Liver (tissue), 9 donors: ENCODE data around the gene MEGF10. TPM values are rescaled to one million over a fixed set of nuclear protein-coding genes. Genes with fewer than 3 reads are reported as not detected.

Experiments
- DNase-seq: peaks from one replicate; pipeline ENCODE4 v3.0.0-alpha.2; 2017; ENCODE audit warnings: low spot score
- H3K27ac ChIP-seq, 2 donors: one replicate each; pipeline ENCODE4 v1.7.0; 2013; ENCODE audit warnings: inconsistent platforms in 2 of 2, low read length in 2 of 2, control low read depth in 1 of 2, low read depth in 1 of 2, mild to moderate bottlenecking in 1 of 2
- H3K27me3 ChIP-seq, 4 donors: one replicate each; pipeline versions ENCODE4 v1.6.1 to v1.7.0; 2013; ENCODE audit warnings: low read length in 3 of 4, inconsistent platforms in 1 of 4, mild to moderate bottlenecking in 1 of 4, moderate library complexity in 1 of 4; ENCODE audit not compliant: control insufficient read depth in 4 of 4, insufficient read depth in 4 of 4
- H3K36me3 ChIP-seq, 4 donors: one replicate each; pipeline versions ENCODE4 v1.6.1 to v1.7.0; 2013; ENCODE audit warnings: low read length in 3 of 4, mild to moderate bottlenecking in 3 of 4, low read depth in 1 of 4, moderate library complexity in 1 of 4; ENCODE audit not compliant: control insufficient read depth in 4 of 4, insufficient read depth in 3 of 4
- H3K4me1 ChIP-seq, 4 donors: one replicate each; pipeline versions ENCODE4 v1.6.1 to v1.7.0; 2013; ENCODE audit warnings: low read length in 3 of 4, mild to moderate bottlenecking in 3 of 4, moderate library complexity in 1 of 4; ENCODE audit not compliant: control insufficient read depth in 4 of 4, insufficient read depth in 4 of 4
- H3K4me3 ChIP-seq, 3 donors: one replicate each; pipeline versions ENCODE4 v1.6.1 to v1.7.0; 2013; ENCODE audit warnings: low read length in 3 of 3, control low read depth in 1 of 3, low read depth in 1 of 3, mild to moderate bottlenecking in 1 of 3
- H3K9ac ChIP-seq, 2 donors: one replicate each; pipeline ENCODE4 v1.7.0; 2013; ENCODE audit warnings: low read length in 2 of 2, mild to moderate bottlenecking in 2 of 2, moderate library complexity in 2 of 2, control low read depth in 1 of 2, low read depth in 1 of 2
- H3K9me3 ChIP-seq, 4 donors: one replicate each; pipeline versions ENCODE4 v1.6.1 to v1.7.0; 2013; ENCODE audit warnings: low read length in 3 of 4; ENCODE audit not compliant: control insufficient read depth in 4 of 4
- ATF3 ChIP-seq: IDR thresholded peaks from 2 replicates; pipeline ENCODE4 v1.6.1; 2016; ENCODE audit warnings: antibody characterized with exemption
- EGR1 ChIP-seq, 2 donors: IDR thresholded peaks; 2 replicates each; pipeline ENCODE4 v1.6.1; 2016 to 2018; ENCODE audit warnings: antibody characterized with exemption in 2 of 2, low read depth in 2 of 2
- FOXA1 ChIP-seq: IDR thresholded peaks from 2 replicates; pipeline ENCODE4 v1.6.1; 2016; ENCODE audit warnings: antibody characterized with exemption
- FOXA2 ChIP-seq: IDR thresholded peaks from 2 replicates; pipeline ENCODE4 v1.6.1; 2016; ENCODE audit warnings: antibody characterized with exemption
- GABPA ChIP-seq, 2 donors: IDR thresholded peaks in 1 of 2; conservative IDR thresholded peaks in 1 of 2; 2 replicates each; pipeline ENCODE4 v1.6.1; 2016; ENCODE audit warnings: antibody characterized with exemption in 2 of 2, mild to moderate bottlenecking in 1 of 2, moderate library complexity in 1 of 2
- HNF4A ChIP-seq, 2 donors: conservative IDR thresholded peaks; 2 replicates each; pipeline ENCODE4 v1.6.1; 2016; ENCODE audit warnings: antibody characterized with exemption in 2 of 2, mild to moderate bottlenecking in 2 of 2
- HNF4G ChIP-seq: IDR thresholded peaks from 2 replicates; pipeline ENCODE4 v1.6.1; 2016; ENCODE audit warnings: antibody characterized with exemption
- JUND ChIP-seq, 2 donors: IDR thresholded peaks; 2 replicates each; pipeline ENCODE4 v1.6.1; 2016; ENCODE audit warnings: antibody characterized with exemption in 2 of 2
- MAX ChIP-seq: IDR thresholded peaks from 2 replicates; pipeline ENCODE4 v1.6.1; 2016; ENCODE audit warnings: antibody characterized with exemption
- NR2F2 ChIP-seq: IDR thresholded peaks from 2 replicates; pipeline ENCODE4 v1.6.1; 2016; ENCODE audit warnings: antibody characterized with exemption
- RAD21 ChIP-seq, 2 donors: IDR thresholded peaks; 2 replicates each; pipeline ENCODE4 v1.6.1; 2016; ENCODE audit warnings: antibody characterized with exemption in 2 of 2, mild to moderate bottlenecking in 2 of 2
- REST ChIP-seq: IDR thresholded peaks from 2 replicates; pipeline ENCODE4 v1.6.1; 2016; ENCODE audit warnings: antibody characterized with exemption, mild to moderate bottlenecking
- RXRA ChIP-seq, 2 donors: IDR thresholded peaks; 2 replicates each; pipeline ENCODE4 v1.6.1; 2017 to 2018; ENCODE audit warnings: antibody characterized with exemption in 2 of 2, mild to moderate bottlenecking in 1 of 2
- SP1 ChIP-seq: IDR thresholded peaks from 2 replicates; pipeline ENCODE4 v1.6.1; 2018; ENCODE audit warnings: antibody characterized with exemption, mild to moderate bottlenecking
- TAF1 ChIP-seq: conservative IDR thresholded peaks from 2 replicates; pipeline ENCODE4 v1.6.1; 2016; ENCODE audit warnings: antibody characterized with exemption, mild to moderate bottlenecking
- YY1 ChIP-seq: IDR thresholded peaks from 2 replicates; pipeline ENCODE4 v1.6.1; 2016; ENCODE audit warnings: antibody characterized with exemption, mild to moderate bottlenecking
- ZBTB33 ChIP-seq: IDR thresholded peaks from 2 replicates; pipeline ENCODE4 v1.6.1; 2016; ENCODE audit warnings: antibody characterized with exemption
- WGBS: extraction: QIAGEN DNeasy Blood & Tissue Kit; methylation state at CpG from one replicate; pipeline ENCODE4 v1.1.7; 2013; 5-methylcytosine and 5-hydroxymethylcytosine counted together
- polyA plus RNA-seq, 2 donors: library from polyadenylated mRNA; stranded (reverse) in 1 of 2; unstranded in 1 of 2; fragments of 200-250 nt in 1 of 2; fragments of >200 nt in 1 of 2; fragmentation: Nextera tagmentation in 1 of 2; extraction: Ambion mirVana in 1 of 2; gene quantifications; one replicate each; pipeline versions ENCODE4 v1.2.1 to v1.2.3, GENCODE V29; 2013 to 2015
- total RNA-seq, 2 donors: library from RNA; depleted of rRNA; stranded (reverse); fragments of >200 nt; gene quantifications; one replicate each; pipeline ENCODE4 v1.2.3, GENCODE V29; 2014
- TF ChIP-seq, protein P1 (sequence below): fragments of 150-350 bp; IDR thresholded peaks from 2 replicates; pipeline ENCODE4 v1.5.1; 2017; ENCODE audit warnings: improper control_type of control experiment, low read depth, low read length; ENCODE audit not compliant: missing input control
- donor health status: healthy.
- donor health status: healthy.
- donor health status: healthy.
- donor health status: healthy.
- donor health status: healthy.

The MEGF10 gene
- total and polyA plus RNA-seq, 4 donors = 0.05 to 1.0 (median 0.33) TPM; not detected in 1

DNA sequence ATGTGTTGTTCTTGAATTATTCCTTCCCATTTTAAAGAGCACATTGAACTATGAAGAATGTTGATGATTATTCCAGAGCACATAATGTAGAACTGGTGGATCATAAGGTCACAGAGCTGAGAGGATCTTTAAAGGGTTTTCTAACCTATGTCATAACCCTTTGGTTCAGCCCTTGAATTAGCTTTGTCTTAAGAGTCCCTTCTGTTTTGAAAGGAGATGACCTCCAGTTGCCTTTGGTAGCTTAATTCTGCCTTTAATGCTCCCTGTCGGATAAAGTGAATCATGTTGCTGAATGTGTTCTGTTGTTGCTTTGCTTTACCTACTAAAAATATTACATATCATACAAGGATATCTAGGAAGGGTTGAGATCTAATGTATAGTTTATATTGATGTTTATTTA is 127.8 kb downstream of the MEGF10 start:
- WGBS = 80% methylated on average over 1 of the region's 1 CpG
- H3K9me3 ChIP-seq = no peaks in the 10 kb centered on the region
- peaks cover 0 to 2% (median 0%) of the 10 kb centered on the region in 4 donors for H3K36me3 ChIP-seq
- H3K4me3 ChIP-seq = no peak overlapping the region
- no peak for TF ChIP-seq ATF3
- no peak for TF ChIP-seq JUND (IDR thresholded peaks at IDR 0.05)
- no peak for TF ChIP-seq NR2F2
- TF ChIP-seq EGR1 (IDR thresholded peaks at IDR 0.05; ENCODE audit: low read depth in 2 of 2) = no peak
- TF ChIP-seq MAX = no peak
- TF ChIP-seq GABPA (IDR thresholded peaks at IDR 0.05 in 1 of 2, conservative IDR thresholded peaks at IDR 0.05 in 1 of 2) = no peak
- no peak for TF ChIP-seq FOXA1
- TF ChIP-seq FOXA2 = no peak
- TF ChIP-seq HNF4G = no peak
- TF ChIP-seq TAF1 = no peak
- no peak for TF ChIP-seq RAD21 (IDR thresholded peaks at IDR 0.05)
- no peak for TF ChIP-seq YY1
- no peak for TF ChIP-seq HNF4A (conservative IDR thresholded peaks at IDR 0.05)
- TF ChIP-seq RXRA (IDR thresholded peaks at IDR 0.05) = no peak
- TF ChIP-seq SP1 = no peak
- TF ChIP-seq REST = no peak
- no peak for DNase-seq
- H3K27me3 ChIP-seq = no peaks in the 10 kb centered on the region
- no peak overlapping the region for H3K9ac ChIP-seq
- peaks cover 0 to 3% (median 1%) of the 10 kb centered on the region in 4 donors for H3K4me1 ChIP-seq
- no peak overlapping the region for H3K27ac ChIP-seq

DNA sequence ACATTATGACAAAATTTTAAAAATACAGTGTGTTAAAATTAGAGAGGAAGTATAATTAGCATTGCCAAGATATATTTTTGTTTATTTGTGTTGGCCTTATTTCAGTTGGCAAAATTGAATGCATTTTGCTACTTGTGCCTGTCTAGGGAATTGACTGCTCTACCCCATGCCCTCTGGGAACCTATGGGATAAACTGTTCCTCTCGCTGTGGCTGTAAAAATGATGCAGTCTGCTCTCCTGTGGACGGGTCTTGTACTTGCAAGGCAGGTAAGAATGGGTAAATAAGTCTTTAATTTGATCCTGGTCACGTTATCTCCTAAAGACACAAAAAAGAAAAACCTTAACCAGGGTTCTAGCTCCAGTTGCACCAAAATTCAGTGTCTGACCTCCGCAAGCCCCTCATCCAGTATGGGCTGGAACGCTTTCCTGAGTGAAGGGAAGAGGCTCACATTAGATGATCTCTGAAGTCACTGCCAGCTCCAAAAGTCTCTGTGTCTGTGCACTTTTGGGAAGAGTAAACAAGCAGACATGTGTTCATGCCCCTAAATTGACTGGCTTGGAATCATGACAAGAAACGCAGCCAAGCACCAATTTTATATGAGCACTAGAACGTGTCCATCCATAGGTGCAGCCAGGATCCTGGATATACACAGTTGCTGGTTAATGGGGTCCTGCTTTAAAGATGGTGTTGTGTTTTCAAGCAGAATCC is 128.5 kb downstream of the MEGF10 start:
- no peaks in the 10 kb centered on the region for H3K27me3 ChIP-seq
- H3K9ac ChIP-seq = no peak overlapping the region
- H3K4me3 ChIP-seq = no peak overlapping the region
- 71% methylated on average over 7 of the region's 7 CpGs for WGBS
- H3K9me3 ChIP-seq = no peaks in the 10 kb centered on the region
- no peak overlapping the region for H3K27ac ChIP-seq
- peaks cover 0 to 3% (median 1%) of the 10 kb centered on the region in 4 donors for H3K4me1 ChIP-seq
- TF ChIP-seq SP1 (no peak), FOXA1 (no peak), ATF3 (no peak), MAX (no peak), JUND (IDR thresholded peaks at IDR 0.05) (no peak), NR2F2 (no peak), FOXA2 (no peak), HNF4A (conservative IDR thresholded peaks at IDR 0.05) (no peak), TAF1 (no peak), RXRA (IDR thresholded peaks at IDR 0.05) (no peak), EGR1 (IDR thresholded peaks at IDR 0.05; ENCODE audit: low read depth in 2 of 2) (no peak), ZBTB33 (no peak), YY1 (no peak)
- TF ChIP-seq, protein P1, sequence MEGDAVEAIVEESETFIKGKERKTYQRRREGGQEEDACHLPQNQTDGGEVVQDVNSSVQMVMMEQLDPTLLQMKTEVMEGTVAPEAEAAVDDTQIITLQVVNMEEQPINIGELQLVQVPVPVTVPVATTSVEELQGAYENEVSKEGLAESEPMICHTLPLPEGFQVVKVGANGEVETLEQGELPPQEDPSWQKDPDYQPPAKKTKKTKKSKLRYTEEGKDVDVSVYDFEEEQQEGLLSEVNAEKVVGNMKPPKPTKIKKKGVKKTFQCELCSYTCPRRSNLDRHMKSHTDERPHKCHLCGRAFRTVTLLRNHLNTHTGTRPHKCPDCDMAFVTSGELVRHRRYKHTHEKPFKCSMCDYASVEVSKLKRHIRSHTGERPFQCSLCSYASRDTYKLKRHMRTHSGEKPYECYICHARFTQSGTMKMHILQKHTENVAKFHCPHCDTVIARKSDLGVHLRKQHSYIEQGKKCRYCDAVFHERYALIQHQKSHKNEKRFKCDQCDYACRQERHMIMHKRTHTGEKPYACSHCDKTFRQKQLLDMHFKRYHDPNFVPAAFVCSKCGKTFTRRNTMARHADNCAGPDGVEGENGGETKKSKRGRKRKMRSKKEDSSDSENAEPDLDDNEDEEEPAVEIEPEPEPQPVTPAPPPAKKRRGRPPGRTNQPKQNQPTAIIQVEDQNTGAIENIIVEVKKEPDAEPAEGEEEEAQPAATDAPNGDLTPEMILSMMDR = no peak
- H3K36me3 ChIP-seq = peaks cover 0 to 2% (median 0%) of the 10 kb centered on the region in 4 donors
- DNase-seq = no peak
